Osteocyte (in vitro differentiated cells): Measurements from ENCODE around the gene FHIT. TPM values are rescaled to one million over a fixed set of nuclear protein-coding genes. Genes with fewer than 3 reads are reported as not detected.

ENCODE experiments used
- DNase-seq: peaks from one replicate; pipeline ENCODE4 v3.0.0; 2021; ENCODE audit warnings: mixed read lengths; ENCODE audit not compliant: unreplicated experiment; ENCODE audit errors: extremely low spot score
- H3K27ac Mint-ChIP-seq: one replicate; pipeline ENCODE4 v1.8.0; 2021; ENCODE audit warnings: mild to moderate bottlenecking, mixed read lengths; ENCODE audit not compliant: unreplicated experiment
- H3K27me3 Mint-ChIP-seq: one replicate; pipeline ENCODE4 v1.8.0; 2021; ENCODE audit warnings: mixed read lengths; ENCODE audit not compliant: unreplicated experiment
- H3K36me3 Mint-ChIP-seq: one replicate; pipeline ENCODE4 v1.8.0; 2021; ENCODE audit warnings: mixed read lengths; ENCODE audit not compliant: unreplicated experiment
- H3K4me1 Mint-ChIP-seq: one replicate; pipeline ENCODE4 v1.8.0; 2021; ENCODE audit warnings: mixed read lengths; ENCODE audit not compliant: unreplicated experiment
- H3K4me3 Mint-ChIP-seq: one replicate; pipeline ENCODE4 v1.8.0; 2021; ENCODE audit warnings: mild to moderate bottlenecking, moderate library complexity, mixed read lengths; ENCODE audit not compliant: unreplicated experiment
- H3K9me3 Mint-ChIP-seq: one replicate; pipeline ENCODE4 v1.8.0; 2021; ENCODE audit warnings: mixed read lengths; ENCODE audit not compliant: unreplicated experiment
- total RNA-seq: library from RNA; stranded (reverse); gene quantifications from 2 replicates; pipeline ENCODE4 v1.2.1, GENCODE V29; 2021
- TF ChIP-seq, protein P1 (sequence below): fragments of 200-600 bp; sonication (generic); IDR thresholded peaks from 2 replicates; pipeline ENCODE4 v1.5.0; 2021; ENCODE audit warnings: antibody characterized with exemption, mild to moderate bottlenecking, moderate library complexity

The FHIT gene
- total RNA-seq, 1 donor from 2014 or later: 2.3 TPM

DNA sequence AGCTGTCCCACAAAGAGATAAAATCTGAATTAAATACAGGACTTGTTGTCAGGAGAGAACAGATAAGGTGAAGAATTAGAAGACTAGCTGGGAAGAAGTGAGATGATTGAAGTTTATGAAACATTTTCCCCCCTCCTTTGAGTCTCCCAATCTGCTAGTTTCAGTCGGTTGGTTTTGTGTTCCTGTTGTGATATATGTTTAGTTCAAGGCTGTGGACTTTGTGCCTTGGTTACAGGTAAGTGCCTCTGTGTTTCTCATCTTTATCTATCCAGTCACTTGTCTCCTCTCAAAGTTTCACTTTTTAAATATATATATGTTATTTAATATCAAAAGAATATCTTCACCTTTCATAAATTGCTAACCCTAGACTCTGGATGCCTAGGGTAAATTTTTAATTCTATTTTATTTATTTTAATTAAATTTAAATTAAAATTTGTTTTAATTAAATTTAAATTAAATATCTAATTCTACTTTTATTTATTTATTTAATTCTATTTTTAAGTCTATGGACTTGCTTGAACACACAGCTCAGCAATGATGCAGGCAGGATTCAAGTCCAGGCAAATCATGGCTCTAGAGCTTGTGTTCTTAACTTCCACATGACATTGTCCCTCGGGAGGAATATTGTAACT, 190.0 kb downstream of the FHIT start:
- H3K4me3 Mint-ChIP-seq: no peak overlapping the region
- H3K9me3 Mint-ChIP-seq: no peaks in the 10 kb centered on the region
- no peak for DNase-seq
- H3K27me3 Mint-ChIP-seq: no peaks in the 10 kb centered on the region
- TF ChIP-seq, protein P1, sequence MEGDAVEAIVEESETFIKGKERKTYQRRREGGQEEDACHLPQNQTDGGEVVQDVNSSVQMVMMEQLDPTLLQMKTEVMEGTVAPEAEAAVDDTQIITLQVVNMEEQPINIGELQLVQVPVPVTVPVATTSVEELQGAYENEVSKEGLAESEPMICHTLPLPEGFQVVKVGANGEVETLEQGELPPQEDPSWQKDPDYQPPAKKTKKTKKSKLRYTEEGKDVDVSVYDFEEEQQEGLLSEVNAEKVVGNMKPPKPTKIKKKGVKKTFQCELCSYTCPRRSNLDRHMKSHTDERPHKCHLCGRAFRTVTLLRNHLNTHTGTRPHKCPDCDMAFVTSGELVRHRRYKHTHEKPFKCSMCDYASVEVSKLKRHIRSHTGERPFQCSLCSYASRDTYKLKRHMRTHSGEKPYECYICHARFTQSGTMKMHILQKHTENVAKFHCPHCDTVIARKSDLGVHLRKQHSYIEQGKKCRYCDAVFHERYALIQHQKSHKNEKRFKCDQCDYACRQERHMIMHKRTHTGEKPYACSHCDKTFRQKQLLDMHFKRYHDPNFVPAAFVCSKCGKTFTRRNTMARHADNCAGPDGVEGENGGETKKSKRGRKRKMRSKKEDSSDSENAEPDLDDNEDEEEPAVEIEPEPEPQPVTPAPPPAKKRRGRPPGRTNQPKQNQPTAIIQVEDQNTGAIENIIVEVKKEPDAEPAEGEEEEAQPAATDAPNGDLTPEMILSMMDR: no peak
- no peaks in the 10 kb centered on the region for H3K36me3 Mint-ChIP-seq
- H3K4me1 Mint-ChIP-seq: no peaks in the 10 kb centered on the region
- H3K27ac Mint-ChIP-seq: no peak overlapping the region

DNA sequence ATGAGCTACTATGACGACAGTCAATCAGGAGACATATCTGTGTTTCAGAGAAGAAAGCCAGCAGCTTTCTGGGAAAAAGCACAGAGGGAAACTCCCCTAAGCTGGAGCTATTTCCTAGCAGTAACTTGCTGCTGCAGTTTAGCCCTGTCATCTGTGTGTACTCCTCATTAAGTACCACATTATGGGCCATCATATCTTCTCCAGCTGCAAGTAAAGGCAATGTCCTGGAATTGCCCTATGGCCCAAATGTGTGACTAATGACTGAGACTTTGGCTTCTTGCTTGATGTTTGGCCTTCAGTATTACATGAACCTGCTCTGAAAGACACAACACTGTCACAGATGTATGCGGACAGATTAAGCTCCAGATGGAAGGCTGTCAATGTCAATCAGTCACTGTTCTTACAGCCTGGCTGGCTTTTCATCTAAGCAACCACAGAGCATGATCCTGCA, 190.8 kb downstream of the FHIT start:
- Mint-ChIP-seq H3K4me3 (no peak overlapping the region), H3K27ac (no peak overlapping the region), H3K36me3 (no peaks in the 10 kb centered on the region), H3K9me3 (no peaks in the 10 kb centered on the region), H3K4me1 (peaks cover 2% of the 10 kb centered on the region), H3K27me3 (no peaks in the 10 kb centered on the region)
- TF ChIP-seq, protein P1: no peak
- no peak for DNase-seq

DNA sequence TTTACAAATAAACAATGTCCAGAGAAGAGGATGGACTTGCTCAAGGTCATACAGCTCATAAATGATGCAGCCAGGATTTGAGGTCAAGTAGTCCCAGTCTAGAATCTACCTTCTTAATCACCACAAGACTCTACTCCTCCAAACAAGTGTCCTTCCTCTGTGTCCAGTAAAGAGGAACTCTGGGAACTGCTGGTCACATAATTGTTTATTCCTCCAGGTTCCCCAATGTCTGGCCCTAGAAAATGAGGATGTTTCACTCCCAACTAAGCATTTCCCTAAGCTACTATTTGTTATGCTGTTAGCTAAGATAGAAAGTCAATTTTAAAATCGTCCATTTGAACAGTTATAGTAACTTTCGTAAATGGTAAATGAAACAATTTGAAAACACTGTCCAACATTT, 192.4 kb downstream of the FHIT start:
- Mint-ChIP-seq H3K27ac (no peak overlapping the region), H3K9me3 (no peaks in the 10 kb centered on the region), H3K27me3 (no peaks in the 10 kb centered on the region), H3K36me3 (no peaks in the 10 kb centered on the region), H3K4me1 (peaks cover 5% of the 10 kb centered on the region), H3K4me3 (no peak overlapping the region)
- DNase-seq: no peak
- TF ChIP-seq, protein P1: no peak

DNA sequence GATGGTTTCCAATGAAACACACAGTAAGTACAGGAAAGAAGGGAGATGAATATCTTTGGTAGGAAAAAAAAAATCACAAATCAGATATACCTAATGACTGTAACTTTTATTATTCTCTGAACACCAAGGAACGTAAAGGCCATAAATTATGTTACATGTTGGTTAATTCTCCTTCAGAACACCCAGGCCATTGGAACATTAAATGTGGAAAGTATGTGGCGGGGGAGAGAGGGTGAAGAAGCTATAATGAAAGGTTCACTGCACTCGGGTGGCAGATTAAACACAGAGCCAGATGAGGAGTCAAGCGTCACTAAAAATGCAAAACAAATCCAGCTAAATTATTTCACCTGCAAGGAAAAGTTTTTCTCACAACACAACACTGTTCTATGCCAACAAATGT, 193.8 kb downstream of the FHIT start:
- H3K27me3 Mint-ChIP-seq: no peaks in the 10 kb centered on the region
- no peak overlapping the region for H3K4me3 Mint-ChIP-seq
- no peaks in the 10 kb centered on the region for H3K9me3 Mint-ChIP-seq
- H3K36me3 Mint-ChIP-seq: no peaks in the 10 kb centered on the region
- DNase-seq: no peak
- peaks cover 5% of the 10 kb centered on the region for H3K4me1 Mint-ChIP-seq
- no peak overlapping the region for H3K27ac Mint-ChIP-seq
- TF ChIP-seq, protein P1: no peak

DNA sequence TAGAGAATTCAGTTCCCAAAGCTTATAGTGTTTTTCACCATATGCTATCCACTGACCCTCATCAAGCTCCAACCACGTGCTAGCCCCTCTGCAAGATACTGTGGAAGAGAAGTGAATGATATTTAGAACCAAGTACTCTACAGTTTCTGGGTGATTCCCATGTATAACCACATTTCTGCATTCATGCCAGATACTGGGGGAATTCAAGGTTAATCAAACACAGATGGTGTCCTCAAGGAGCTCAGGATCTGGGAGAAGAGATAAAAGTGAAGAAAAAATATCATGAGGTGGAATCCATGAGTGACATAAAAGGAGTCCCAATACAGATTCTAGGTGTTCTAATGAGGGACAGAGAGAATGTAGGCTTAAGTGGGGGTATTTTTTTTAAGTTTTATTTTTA, 195.8 kb downstream of the FHIT start:
- no peak for DNase-seq
- no peaks in the 10 kb centered on the region for H3K27me3 Mint-ChIP-seq
- no peaks in the 10 kb centered on the region for H3K36me3 Mint-ChIP-seq
- TF ChIP-seq, protein P1: no peak
- no peak overlapping the region for H3K4me3 Mint-ChIP-seq
- H3K4me1 Mint-ChIP-seq: peaks cover 5% of the 10 kb centered on the region
- H3K9me3 Mint-ChIP-seq: no peaks in the 10 kb centered on the region
- no peak overlapping the region for H3K27ac Mint-ChIP-seq
